Liver (tissue), 9 donors: ENCODE results near the gene HDAC10. TPM values are rescaled to one million over a fixed set of nuclear protein-coding genes. Genes with fewer than 3 reads are reported as not detected.

Experiments used
- DNase-seq: peaks from one replicate; pipeline ENCODE4 v3.0.0-alpha.2; 2017; ENCODE audit warnings: low spot score
- H3K27ac ChIP-seq, 2 donors: one replicate each; pipeline ENCODE4 v1.7.0; 2013; ENCODE audit warnings: inconsistent platforms in 2 of 2, low read length in 2 of 2, control low read depth in 1 of 2, low read depth in 1 of 2, mild to moderate bottlenecking in 1 of 2
- H3K27me3 ChIP-seq, 4 donors: one replicate each; pipeline versions ENCODE4 v1.6.1 to v1.7.0; 2013; ENCODE audit warnings: low read length in 3 of 4, inconsistent platforms in 1 of 4, mild to moderate bottlenecking in 1 of 4, moderate library complexity in 1 of 4; ENCODE audit not compliant: control insufficient read depth in 4 of 4, insufficient read depth in 4 of 4
- H3K36me3 ChIP-seq, 4 donors: one replicate each; pipeline versions ENCODE4 v1.6.1 to v1.7.0; 2013; ENCODE audit warnings: low read length in 3 of 4, mild to moderate bottlenecking in 3 of 4, low read depth in 1 of 4, moderate library complexity in 1 of 4; ENCODE audit not compliant: control insufficient read depth in 4 of 4, insufficient read depth in 3 of 4
- H3K4me1 ChIP-seq, 4 donors: one replicate each; pipeline versions ENCODE4 v1.6.1 to v1.7.0; 2013; ENCODE audit warnings: low read length in 3 of 4, mild to moderate bottlenecking in 3 of 4, moderate library complexity in 1 of 4; ENCODE audit not compliant: control insufficient read depth in 4 of 4, insufficient read depth in 4 of 4
- H3K4me3 ChIP-seq, 3 donors: one replicate each; pipeline versions ENCODE4 v1.6.1 to v1.7.0; 2013; ENCODE audit warnings: low read length in 3 of 3, control low read depth in 1 of 3, low read depth in 1 of 3, mild to moderate bottlenecking in 1 of 3
- H3K9ac ChIP-seq, 2 donors: one replicate each; pipeline ENCODE4 v1.7.0; 2013; ENCODE audit warnings: low read length in 2 of 2, mild to moderate bottlenecking in 2 of 2, moderate library complexity in 2 of 2, control low read depth in 1 of 2, low read depth in 1 of 2
- H3K9me3 ChIP-seq, 4 donors: one replicate each; pipeline versions ENCODE4 v1.6.1 to v1.7.0; 2013; ENCODE audit warnings: low read length in 3 of 4; ENCODE audit not compliant: control insufficient read depth in 4 of 4
- ATF3 ChIP-seq: IDR thresholded peaks from 2 replicates; pipeline ENCODE4 v1.6.1; 2016; ENCODE audit warnings: antibody characterized with exemption
- CTCF ChIP-seq: fragments of 150-350 bp; IDR thresholded peaks from 2 replicates; pipeline ENCODE4 v1.5.1; 2017; ENCODE audit warnings: improper control_type of control experiment, low read depth, low read length; ENCODE audit not compliant: missing input control
- EGR1 ChIP-seq, 2 donors: IDR thresholded peaks; 2 replicates each; pipeline ENCODE4 v1.6.1; 2016 to 2018; ENCODE audit warnings: antibody characterized with exemption in 2 of 2, low read depth in 2 of 2
- FOXA1 ChIP-seq: IDR thresholded peaks from 2 replicates; pipeline ENCODE4 v1.6.1; 2016; ENCODE audit warnings: antibody characterized with exemption
- FOXA2 ChIP-seq: IDR thresholded peaks from 2 replicates; pipeline ENCODE4 v1.6.1; 2016; ENCODE audit warnings: antibody characterized with exemption
- GABPA ChIP-seq, 2 donors: IDR thresholded peaks in 1 of 2; conservative IDR thresholded peaks in 1 of 2; 2 replicates each; pipeline ENCODE4 v1.6.1; 2016; ENCODE audit warnings: antibody characterized with exemption in 2 of 2, mild to moderate bottlenecking in 1 of 2, moderate library complexity in 1 of 2
- HNF4A ChIP-seq, 2 donors: conservative IDR thresholded peaks; 2 replicates each; pipeline ENCODE4 v1.6.1; 2016; ENCODE audit warnings: antibody characterized with exemption in 2 of 2, mild to moderate bottlenecking in 2 of 2
- HNF4G ChIP-seq: IDR thresholded peaks from 2 replicates; pipeline ENCODE4 v1.6.1; 2016; ENCODE audit warnings: antibody characterized with exemption
- JUND ChIP-seq, 2 donors: IDR thresholded peaks; 2 replicates each; pipeline ENCODE4 v1.6.1; 2016; ENCODE audit warnings: antibody characterized with exemption in 2 of 2
- MAX ChIP-seq: IDR thresholded peaks from 2 replicates; pipeline ENCODE4 v1.6.1; 2016; ENCODE audit warnings: antibody characterized with exemption
- NR2F2 ChIP-seq: IDR thresholded peaks from 2 replicates; pipeline ENCODE4 v1.6.1; 2016; ENCODE audit warnings: antibody characterized with exemption
- RAD21 ChIP-seq, 2 donors: IDR thresholded peaks; 2 replicates each; pipeline ENCODE4 v1.6.1; 2016; ENCODE audit warnings: antibody characterized with exemption in 2 of 2, mild to moderate bottlenecking in 2 of 2
- REST ChIP-seq: IDR thresholded peaks from 2 replicates; pipeline ENCODE4 v1.6.1; 2016; ENCODE audit warnings: antibody characterized with exemption, mild to moderate bottlenecking
- RXRA ChIP-seq, 2 donors: IDR thresholded peaks; 2 replicates each; pipeline ENCODE4 v1.6.1; 2017 to 2018; ENCODE audit warnings: antibody characterized with exemption in 2 of 2, mild to moderate bottlenecking in 1 of 2
- SP1 ChIP-seq: IDR thresholded peaks from 2 replicates; pipeline ENCODE4 v1.6.1; 2018; ENCODE audit warnings: antibody characterized with exemption, mild to moderate bottlenecking
- TAF1 ChIP-seq: conservative IDR thresholded peaks from 2 replicates; pipeline ENCODE4 v1.6.1; 2016; ENCODE audit warnings: antibody characterized with exemption, mild to moderate bottlenecking
- YY1 ChIP-seq: IDR thresholded peaks from 2 replicates; pipeline ENCODE4 v1.6.1; 2016; ENCODE audit warnings: antibody characterized with exemption, mild to moderate bottlenecking
- ZBTB33 ChIP-seq: IDR thresholded peaks from 2 replicates; pipeline ENCODE4 v1.6.1; 2016; ENCODE audit warnings: antibody characterized with exemption
- WGBS: extraction: QIAGEN DNeasy Blood & Tissue Kit; methylation state at CpG from one replicate; pipeline ENCODE4 v1.1.7; 2013; 5-methylcytosine and 5-hydroxymethylcytosine counted together
- polyA plus RNA-seq, 2 donors: library from polyadenylated mRNA; stranded (reverse) in 1 of 2; unstranded in 1 of 2; fragments of 200-250 nt in 1 of 2; fragments of >200 nt in 1 of 2; fragmentation: Nextera tagmentation in 1 of 2; extraction: Ambion mirVana in 1 of 2; gene quantifications; one replicate each; pipeline versions ENCODE4 v1.2.1 to v1.2.3, GENCODE V29; 2013 to 2015
- total RNA-seq, 2 donors: library from RNA; depleted of rRNA; stranded (reverse); fragments of >200 nt; gene quantifications; one replicate each; pipeline ENCODE4 v1.2.3, GENCODE V29; 2014
- donor health status: healthy.
- donor health status: healthy.
- donor health status: healthy.
- donor health status: healthy.
- donor health status: healthy.

HDAC10 gene
- total and polyA plus RNA-seq, 4 donors, result 6.2 to 18.2 (median 13.6) TPM

GRCh38 chr22:50255099-50255498 lies 4.0 kb upstream of the HDAC10 start:
- Histone ChIP-seq H3K9ac (no peak overlapping the region), H3K4me3 (no peak overlapping the region), H3K36me3 (peaks cover 0 to 1% (median 0%) of the 10 kb centered on the region in 4 donors), H3K27ac (no peak overlapping the region), H3K27me3 (no peaks in the 10 kb centered on the region), H3K9me3 (no peaks in the 10 kb centered on the region), H3K4me1 (peaks cover 17 to 47% (median 28%) of the 10 kb centered on the region in 4 donors)
- TF ChIP-seq CTCF (no peak), HNF4G (no peak), SP1 (no peak), NR2F2 (no peak), FOXA2 (no peak), TAF1 (no peak), YY1 (no peak), JUND (IDR thresholded peaks at IDR 0.05) (no peak), ZBTB33 (no peak), ATF3 (no peak), REST (no peak), FOXA1 (no peak), RAD21 (IDR thresholded peaks at IDR 0.05) (no peak), GABPA (IDR thresholded peaks at IDR 0.05 in 1 of 2, conservative IDR thresholded peaks at IDR 0.05 in 1 of 2) (no peak), RXRA (IDR thresholded peaks at IDR 0.05) (no peak)
- WGBS, result 91% methylated on average over 19 of the region's 19 CpGs
- DNase-seq, result no peak

GRCh38 chr22:50253941-50254340 lies 2.9 kb upstream of the HDAC10 start:
- Histone ChIP-seq H3K27me3 (no peaks in the 10 kb centered on the region), H3K4me3 (no peak overlapping the region), H3K9me3 (no peaks in the 10 kb centered on the region), H3K36me3 (peaks cover 0 to 1% (median 0%) of the 10 kb centered on the region in 4 donors), H3K27ac (no peak overlapping the region), H3K4me1 (peaks cover 20 to 57% (median 36%) of the 10 kb centered on the region in 4 donors), H3K9ac (no peak overlapping the region)
- TF ChIP-seq EGR1 (IDR thresholded peaks at IDR 0.05; ENCODE audit: low read depth in 2 of 2) (no peak), YY1 (no peak), SP1 (no peak), ZBTB33 (no peak), HNF4G (no peak), FOXA2 (no peak), HNF4A (conservative IDR thresholded peaks at IDR 0.05) (no peak), MAX (no peak), RAD21 (IDR thresholded peaks at IDR 0.05) (no peak), REST (no peak)
- DNase-seq, result no peak
- 76% methylated on average over 8 of the region's 8 CpGs for WGBS
